Measurements from ENCODE around the gene KIAA1755. TPM values are rescaled to one million over a fixed set of nuclear protein-coding genes. Genes with fewer than 3 reads are reported as not detected.
A peak's percentile ranks its signal among the peaks of the same experiment; 100 is the strongest.

Gene KIAA1755
- total and polyA plus RNA-seq, 9 of the 15 experiments (the other 6 are each of a cell fraction or from before 2014, with no cell fraction given), result not detected

- TF ChIP-seq NFYB (IDR thresholded peaks at IDR 0.05; ENCODE audit: extremely low read depth, insufficient read length) (no peak), FOXO4 (CRISPR knock-in tag; IDR thresholded peaks at IDR 0.05) (no peak), BRF1 (IDR thresholded peaks at IDR 0.05; ENCODE audit: borderline replicate concordance, extremely low read depth, insufficient read length) (no peak), HMG20B (CRISPR knock-in tag; IDR thresholded peaks at IDR 0.05) (no peak), ZNF764 (CRISPR knock-in tag; IDR thresholded peaks at IDR 0.05; ENCODE audit: low read depth) (no peak), ZNF318 (IDR thresholded peaks at IDR 0.05; ENCODE audit: borderline replicate concordance in 1 of 2, low read depth in 1 of 2) (no peak), YY1 (IDR thresholded peaks at IDR 0.05; ENCODE audit: borderline replicate concordance in 1 of 3, control insufficient read depth in 1 of 3, extremely low read depth in 1 of 3, insufficient read depth in 3 of 3, insufficient read length in 1 of 3, insufficient replicate concordance in 2 of 3, low read depth in 1 of 3, low read length in 2 of 3) (no peak), GMEB1 (CRISPR knock-in tag; IDR thresholded peaks at IDR 0.05) (no peak), MIER1 (IDR thresholded peaks at IDR 0.05; ENCODE audit: low read depth) (no peak), ZBTB17 (CRISPR knock-in tag; IDR thresholded peaks at IDR 0.05) (peak; percentile 94)
Observed at GRCh38 chr20:38225900-38226263, 34.7 kb downstream of the KIAA1755 start (continued).

Data from K562 (cell line).